NCI-H345 treated with DMSO at 0.1 percent for 48 hours (cell line): ENCODE data around the gene WASHC3.

ENCODE experiments used
- DNase-seq: peaks from one replicate; lab custom pipeline; 2025; ENCODE audit not compliant: unreplicated experiment; lab: John Stamatoyannopoulos, UW

Gene WASHC3

DNA sequence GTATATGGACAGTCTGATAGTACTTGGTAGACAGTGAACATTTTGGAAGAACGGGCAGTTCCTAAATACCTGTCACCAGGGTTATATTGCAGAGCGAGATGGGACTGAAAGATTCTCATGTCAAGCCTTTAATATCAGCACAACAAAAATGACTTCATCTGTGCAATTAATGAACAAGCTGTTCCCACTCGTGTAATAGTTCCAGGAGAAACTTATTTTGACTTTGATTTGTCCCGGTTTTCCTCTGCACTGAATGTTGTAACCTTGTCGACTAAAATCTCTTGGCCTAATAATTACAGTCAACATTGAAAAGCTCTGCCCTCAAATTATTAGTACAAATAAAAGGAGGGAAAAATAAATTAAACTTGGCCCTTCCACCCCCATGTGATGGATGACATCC, 79.5 kb downstream of the WASHC3 start:
- DNase-seq = no peak

DNA sequence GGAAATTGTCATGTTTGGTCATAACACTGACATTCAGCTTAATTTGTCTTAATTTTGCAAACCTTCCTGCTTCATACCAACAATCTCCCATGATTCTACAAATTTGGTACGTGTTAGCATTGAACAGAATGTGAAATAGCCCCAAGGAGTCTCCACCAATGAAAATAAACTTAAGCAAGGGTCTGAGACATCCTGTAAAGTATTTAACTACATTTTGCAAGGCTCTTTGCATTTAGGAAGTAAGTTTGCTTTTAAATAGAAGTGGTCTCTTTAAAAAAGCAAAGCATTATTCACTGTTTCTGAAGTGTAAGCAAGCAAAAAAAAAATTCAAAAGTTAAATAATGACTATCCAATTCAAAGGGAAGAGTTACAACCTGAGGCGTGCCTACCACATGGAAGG, 79.9 kb downstream of the WASHC3 start:
- DNase-seq = no peak

DNA sequence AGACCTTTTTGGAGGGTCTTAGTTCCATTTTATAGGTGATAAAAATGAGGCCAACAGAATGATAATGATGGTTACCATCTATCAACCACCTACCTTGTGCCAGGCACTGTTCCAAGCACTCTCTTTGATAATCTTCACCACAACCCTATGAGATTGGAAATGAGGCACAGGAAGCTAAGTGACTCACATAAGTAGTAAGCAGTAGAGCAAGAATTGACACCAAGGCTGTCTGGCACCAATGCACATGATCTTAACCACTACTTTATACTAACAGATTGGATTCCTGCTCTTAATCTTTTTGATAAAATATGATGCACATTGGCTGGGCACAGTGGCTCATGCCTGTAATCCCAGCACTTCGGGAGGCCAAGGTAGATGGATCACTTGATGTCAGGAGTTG, 93.0 kb downstream of the WASHC3 start:
- no peak for DNase-seq

- no peak for DNase-seq
These were observed 94.3 kb downstream of the WASHC3 start for GRCh38 chr12:101967506-101967905.

DNA sequence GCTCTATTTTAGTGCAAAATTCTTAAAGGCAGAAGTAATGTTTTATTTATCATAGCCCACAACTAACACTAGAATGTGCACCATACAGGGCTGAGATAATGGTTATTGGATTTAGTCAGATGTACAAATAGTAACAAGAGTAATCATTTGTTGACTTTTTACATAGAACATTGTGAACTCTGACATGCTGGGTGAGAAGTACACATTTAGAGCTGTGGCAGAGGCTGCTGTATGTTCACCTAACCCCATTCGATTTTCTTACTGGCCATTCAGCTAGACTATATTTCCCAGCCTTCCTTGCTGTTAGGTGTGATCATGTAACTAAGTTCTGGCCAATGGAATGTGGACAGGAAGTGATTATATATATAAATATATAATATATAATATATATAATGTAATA, 95.3 kb downstream of the WASHC3 start:
- DNase-seq = no peak

GRCh38 chr12:101963697-101964096, 98.1 kb downstream of the WASHC3 start:
- no peak for DNase-seq
